HUES6 (cell line): ENCODE data around the gene PPP1R1C.

ENCODE experiments used
- H3K27ac ChIP-seq: 2 replicates; pipeline ENCODE4 v1.7.0; 2013; ENCODE audit warnings: low read depth, mild to moderate bottlenecking, low read length, inconsistent platforms
- H3K27me3 ChIP-seq: 2 replicates; pipeline ENCODE4 v1.6.1; 2013; ENCODE audit warnings: low read length; ENCODE audit not compliant: control insufficient read depth, insufficient read depth
- H3K36me3 ChIP-seq: 2 replicates; pipeline ENCODE4 v1.6.1; 2013; ENCODE audit warnings: low read length; ENCODE audit not compliant: control insufficient read depth, insufficient read depth
- H3K4me1 ChIP-seq: 2 replicates; pipeline ENCODE4 v1.6.1; 2013; ENCODE audit warnings: low read length; ENCODE audit not compliant: control insufficient read depth, insufficient read depth
- H3K4me3 ChIP-seq: 2 replicates; pipeline ENCODE4 v1.5.1; 2013; ENCODE audit warnings: low read depth, low read length
- H3K9ac ChIP-seq: one replicate; pipeline ENCODE4 v1.6.1; 2013; ENCODE audit warnings: mild to moderate bottlenecking, low read length
- H3K9me3 ChIP-seq: 2 replicates; pipeline ENCODE4 v1.6.1; 2013; ENCODE audit warnings: low read depth, low read length; ENCODE audit not compliant: control insufficient read depth, insufficient read depth

PPP1R1C gene

GRCh38 chr2:181972431-181973170 is 13.1 kb upstream of the PPP1R1C start:
- H3K9me3 ChIP-seq: no peaks in the 10 kb centered on the region
- no peak overlapping the region for H3K27ac ChIP-seq
- no peaks in the 10 kb centered on the region for H3K36me3 ChIP-seq
- H3K9ac ChIP-seq: no peak overlapping the region
- H3K4me1 ChIP-seq: no peaks in the 10 kb centered on the region
- H3K4me3 ChIP-seq: no peak overlapping the region
- H3K27me3 ChIP-seq: no peaks in the 10 kb centered on the region

- no peaks in the 10 kb centered on the region for H3K4me1 ChIP-seq
- H3K9ac ChIP-seq: no peak overlapping the region
- H3K4me3 ChIP-seq: no peak overlapping the region
- H3K27me3 ChIP-seq: no peaks in the 10 kb centered on the region
- no peak overlapping the region for H3K27ac ChIP-seq
- H3K9me3 ChIP-seq: no peaks in the 10 kb centered on the region
- H3K36me3 ChIP-seq: no peaks in the 10 kb centered on the region
These were observed 12.4 kb upstream of the PPP1R1C start for GRCh38 chr2:181973171-181973783.

- Histone ChIP-seq H3K9ac (no peak overlapping the region), H3K9me3 (no peaks in the 10 kb centered on the region), H3K4me1 (no peaks in the 10 kb centered on the region), H3K36me3 (no peaks in the 10 kb centered on the region), H3K27ac (no peak overlapping the region), H3K27me3 (no peaks in the 10 kb centered on the region), H3K4me3 (no peak overlapping the region)
These were observed 7.8 kb upstream of the PPP1R1C start for GRCh38 chr2:181977661-181978350.

- no peaks in the 10 kb centered on the region for H3K27me3 ChIP-seq
- H3K9me3 ChIP-seq: no peaks in the 10 kb centered on the region
- H3K9ac ChIP-seq: no peak overlapping the region
- H3K4me1 ChIP-seq: no peaks in the 10 kb centered on the region
- no peak overlapping the region for H3K4me3 ChIP-seq
- H3K36me3 ChIP-seq: no peaks in the 10 kb centered on the region
- H3K27ac ChIP-seq: no peak overlapping the region
These were observed 7.1 kb upstream of the PPP1R1C start for GRCh38 chr2:181978351-181979150.

GRCh38 chr2:181984060-181984459 is 1.6 kb upstream of the PPP1R1C start:
- no peaks in the 10 kb centered on the region for H3K4me1 ChIP-seq
- no peaks in the 10 kb centered on the region for H3K36me3 ChIP-seq
- no peak overlapping the region for H3K27ac ChIP-seq
- H3K9me3 ChIP-seq: no peaks in the 10 kb centered on the region
- no peak overlapping the region for H3K4me3 ChIP-seq
- H3K9ac ChIP-seq: no peak overlapping the region
- H3K27me3 ChIP-seq: no peaks in the 10 kb centered on the region

GRCh38 chr2:181984814-181985631 is 630 bp upstream of the PPP1R1C start:
- no peaks in the 10 kb centered on the region for H3K9me3 ChIP-seq
- H3K36me3 ChIP-seq: no peaks in the 10 kb centered on the region
- no peaks in the 10 kb centered on the region for H3K27me3 ChIP-seq
- H3K4me1 ChIP-seq: no peaks in the 10 kb centered on the region
- no peak overlapping the region for H3K9ac ChIP-seq
- H3K27ac ChIP-seq: no peak overlapping the region
- no peak overlapping the region for H3K4me3 ChIP-seq

- H3K36me3 ChIP-seq: no peaks in the 10 kb centered on the region
These were observed 2.7 kb downstream of the PPP1R1C start for GRCh38 chr2:181988154-181988924.

GRCh38 chr2:181989099-181989498 is 3.4 kb downstream of the PPP1R1C start:
- Histone ChIP-seq H3K4me3 (no peak overlapping the region), H3K36me3 (no peaks in the 10 kb centered on the region), H3K9ac (no peak overlapping the region), H3K27me3 (no peaks in the 10 kb centered on the region), H3K9me3 (no peaks in the 10 kb centered on the region), H3K4me1 (no peaks in the 10 kb centered on the region), H3K27ac (no peak overlapping the region)

More at GRCh38 chr2:181988154-181988924, 2.7 kb downstream of the PPP1R1C start:
- Histone ChIP-seq H3K9me3 (no peaks in the 10 kb centered on the region), H3K4me3 (no peak overlapping the region), H3K9ac (no peak overlapping the region), H3K4me1 (no peaks in the 10 kb centered on the region), H3K27me3 (no peaks in the 10 kb centered on the region), H3K27ac (no peak overlapping the region)

- Histone ChIP-seq H3K27ac (no peak overlapping the region), H3K9ac (no peak overlapping the region), H3K4me3 (no peak overlapping the region), H3K4me1 (no peaks in the 10 kb centered on the region), H3K36me3 (no peaks in the 10 kb centered on the region), H3K9me3 (no peaks in the 10 kb centered on the region), H3K27me3 (no peaks in the 10 kb centered on the region)
These were observed 5.7 kb downstream of the PPP1R1C start for GRCh38 chr2:181991171-181991885.
